Right kidney (tissue), 1 donor: ENCODE data around the gene PLA2R1.
"Not testable (repeated sequence)": the region's sequence is repeated elsewhere in the genome, so short reads cannot be mapped to it uniquely, and the experiment has no call there.

Source experiments
- DNase-seq: peaks from one replicate; pipeline ENCODE4 v3.0.0-alpha.2; 2016

Gene PLA2R1

GRCh38 chr2:160064916-160065315, 2.5 kb upstream of the PLA2R1 start:
- no peak for DNase-seq

DNA sequence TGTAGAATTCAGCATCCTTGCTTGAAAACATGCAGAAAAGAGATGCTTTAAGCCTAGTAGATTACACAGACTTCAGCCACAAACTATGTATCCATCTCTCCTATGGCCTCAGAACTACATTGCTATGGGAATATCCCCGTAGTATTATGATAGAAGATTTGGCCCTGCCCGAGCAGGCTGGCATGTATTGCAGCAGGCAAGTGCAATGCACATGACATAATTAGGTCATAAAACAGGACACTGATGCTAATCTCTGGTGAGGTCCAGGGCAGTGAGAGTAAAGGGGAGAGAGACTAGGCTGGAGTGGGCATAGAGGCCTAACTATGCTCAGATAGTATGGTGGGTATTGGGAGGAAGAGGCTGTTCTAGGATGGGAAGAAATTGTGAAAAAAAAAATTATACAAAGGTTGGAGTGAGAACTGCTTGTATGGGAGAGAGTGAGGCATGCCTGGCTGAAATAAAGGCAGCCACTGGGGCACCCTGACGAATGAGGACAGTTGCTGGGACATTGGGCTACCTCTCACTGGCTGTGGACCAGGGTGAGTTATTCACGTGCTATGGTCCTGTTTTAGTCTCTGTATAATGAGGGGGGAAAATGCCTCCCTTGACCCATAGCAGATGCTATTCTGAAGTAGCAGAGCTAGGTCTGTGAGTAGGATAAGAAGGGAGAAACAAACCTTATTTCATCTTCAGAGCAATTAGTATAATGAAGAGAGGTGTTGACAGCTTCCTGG, 1.6 kb upstream of the PLA2R1 start:
- no peak for DNase-seq

DNA sequence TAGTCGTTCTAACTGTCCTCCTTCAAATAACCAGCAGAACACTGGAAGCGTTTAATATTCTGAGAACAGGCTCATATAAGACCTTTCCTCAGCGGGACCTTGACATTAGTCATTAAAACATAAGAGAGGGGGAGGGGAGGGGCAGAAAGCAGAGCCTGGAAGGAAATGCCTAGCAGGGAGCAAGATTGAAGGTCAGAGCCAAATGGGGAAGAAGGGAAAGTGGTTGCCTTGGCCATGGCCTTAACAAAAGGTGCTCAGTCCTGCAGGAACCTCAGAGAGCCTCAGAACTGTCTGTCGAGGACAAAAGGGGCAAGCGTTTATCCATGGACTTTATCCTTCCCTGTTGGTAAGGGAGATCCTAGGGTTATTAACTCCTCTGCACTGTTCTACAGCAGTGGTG, 856 bp upstream of the PLA2R1 start:
- DNase-seq = no peak

DNA sequence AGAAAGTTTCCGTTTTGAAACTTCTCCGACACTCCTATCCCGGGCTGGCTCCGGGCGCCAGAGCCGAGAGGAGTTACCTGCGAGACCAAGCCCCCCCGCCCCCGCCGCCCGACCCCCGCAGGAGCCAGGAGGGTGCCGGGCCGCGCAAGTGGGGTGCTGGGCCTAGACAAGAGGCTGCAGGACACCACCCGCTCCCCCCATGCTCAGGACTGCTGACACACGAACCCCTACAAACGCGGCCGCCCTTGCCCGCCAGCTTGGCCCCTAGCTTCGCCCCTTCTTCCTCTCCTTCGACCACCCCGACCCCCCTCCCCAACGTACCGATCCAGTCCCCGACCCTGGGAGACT, 497 bp downstream of the PLA2R1 start:
- no peak for DNase-seq

GRCh38 chr2:160061533-160061932, 882 bp downstream of the PLA2R1 start:
- no peak for DNase-seq

GRCh38 chr2:160060297-160060696, 2.1 kb downstream of the PLA2R1 start:
- no peak for DNase-seq

- no peak for DNase-seq
Observed at GRCh38 chr2:160057356-160057755, 5.1 kb downstream of the PLA2R1 start.

GRCh38 chr2:160055726-160056108, 6.7 kb downstream of the PLA2R1 start:
- no peak for DNase-seq

DNA sequence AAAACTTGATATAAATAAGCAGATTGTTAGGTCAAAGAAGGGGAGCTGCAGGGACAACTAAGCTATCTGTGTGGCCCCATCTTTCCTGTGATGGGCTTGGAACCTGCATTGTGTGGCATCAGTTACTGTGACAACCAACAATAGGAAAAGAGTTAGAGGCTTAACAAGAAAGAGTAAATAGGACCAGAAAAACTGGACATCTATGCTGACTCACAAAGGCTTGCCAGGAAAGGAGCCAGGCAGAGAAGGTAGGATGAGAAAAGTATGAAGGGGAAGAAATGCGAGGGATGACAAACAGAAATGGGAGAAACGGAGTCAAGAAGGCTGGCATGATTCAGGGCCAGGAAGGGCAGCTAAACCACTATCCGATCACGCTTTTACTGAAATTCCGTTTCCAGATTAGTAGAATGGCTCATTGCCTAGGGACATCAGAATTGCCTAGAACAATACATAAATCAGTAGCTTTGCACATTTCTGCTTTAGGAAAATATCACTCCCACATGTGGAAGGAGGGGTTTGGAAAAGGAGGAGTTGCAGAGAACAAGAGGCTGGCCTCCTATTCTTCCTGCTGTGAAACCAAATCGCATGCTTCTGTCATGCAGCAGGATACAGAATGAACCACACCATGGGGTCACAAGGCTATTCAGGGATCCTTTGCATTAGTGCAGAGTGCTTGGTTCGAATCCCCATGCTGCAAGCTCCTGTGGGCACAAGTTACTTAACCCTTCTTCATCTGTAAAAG, 7.3 kb downstream of the PLA2R1 start:
- peak; percentile 39 for DNase-seq

DNA sequence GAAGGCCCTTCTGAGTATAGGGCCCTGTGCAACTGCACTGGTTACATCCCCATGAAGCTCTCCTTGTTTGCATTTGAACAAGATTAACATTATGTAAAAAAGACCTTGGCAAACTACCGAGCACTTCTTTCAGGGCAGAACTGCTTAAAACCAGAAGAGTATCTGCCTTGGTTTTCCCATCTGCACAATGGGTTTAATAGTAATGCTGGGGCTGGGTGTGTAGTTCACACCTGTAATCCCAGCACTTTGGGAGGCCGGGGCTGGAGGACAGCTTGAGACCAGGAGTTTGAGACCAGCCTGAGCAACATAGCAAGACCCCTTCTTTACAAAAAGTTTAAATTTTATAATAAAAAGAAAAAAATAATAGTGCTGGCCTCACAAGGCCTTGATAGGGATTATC, 8.5 kb downstream of the PLA2R1 start:
- DNase-seq = no peak

- no peak for DNase-seq
Observed at GRCh38 chr2:160052531-160052930, 9.9 kb downstream of the PLA2R1 start.

DNA sequence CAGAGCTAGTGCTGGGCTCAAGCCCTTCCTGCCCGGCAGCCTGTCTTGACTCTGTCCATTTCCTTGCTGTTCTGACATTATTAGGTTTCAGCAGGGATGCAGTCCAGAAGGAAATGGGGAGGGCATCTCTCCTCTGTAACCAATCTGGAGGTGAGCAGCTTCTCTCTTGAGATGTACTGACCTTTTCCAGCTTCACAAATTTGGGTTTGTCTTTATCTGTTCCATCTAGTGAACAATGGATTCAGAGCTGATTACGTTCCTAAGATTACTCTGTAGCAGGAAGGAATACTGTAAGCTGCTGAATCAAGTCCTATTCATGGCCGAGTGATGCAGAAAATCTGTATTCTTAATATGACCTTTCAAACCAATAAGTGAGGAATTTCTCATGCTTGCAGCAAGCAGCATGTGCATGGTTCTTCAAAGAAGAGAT, 11.0 kb downstream of the PLA2R1 start:
- no peak for DNase-seq

- no peak for DNase-seq
Observed at GRCh38 chr2:160050147-160050546, 12.3 kb downstream of the PLA2R1 start.

GRCh38 chr2:160045703-160046210, 16.7 kb downstream of the PLA2R1 start:
- DNase-seq = no peak

- no peak for DNase-seq
Observed at GRCh38 chr2:160044728-160045127, 17.7 kb downstream of the PLA2R1 start.

DNA sequence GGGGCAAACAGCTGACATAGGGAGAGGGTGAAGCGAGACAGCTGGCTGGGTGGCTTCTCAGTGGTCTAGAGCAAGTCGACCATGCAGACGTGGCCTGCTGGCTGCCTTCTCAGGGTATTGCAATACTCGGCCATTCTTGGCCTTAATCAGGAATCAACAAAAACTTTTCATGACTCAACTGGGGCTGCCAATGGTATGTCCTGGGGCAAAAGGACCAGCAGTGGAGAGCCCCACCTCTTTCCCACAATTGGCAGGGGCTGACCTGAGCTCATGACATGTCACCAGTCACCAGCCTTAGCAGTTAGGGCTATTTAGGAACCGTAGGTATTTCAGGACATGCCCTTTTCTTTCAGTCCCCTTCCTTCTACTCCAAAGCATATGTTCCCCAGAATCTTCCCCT, 19.1 kb downstream of the PLA2R1 start:
- no peak for DNase-seq

GRCh38 chr2:160042054-160042453, 20.4 kb downstream of the PLA2R1 start:
- DNase-seq = no peak

GRCh38 chr2:160041091-160041490, 21.3 kb downstream of the PLA2R1 start:
- no peak for DNase-seq

DNA sequence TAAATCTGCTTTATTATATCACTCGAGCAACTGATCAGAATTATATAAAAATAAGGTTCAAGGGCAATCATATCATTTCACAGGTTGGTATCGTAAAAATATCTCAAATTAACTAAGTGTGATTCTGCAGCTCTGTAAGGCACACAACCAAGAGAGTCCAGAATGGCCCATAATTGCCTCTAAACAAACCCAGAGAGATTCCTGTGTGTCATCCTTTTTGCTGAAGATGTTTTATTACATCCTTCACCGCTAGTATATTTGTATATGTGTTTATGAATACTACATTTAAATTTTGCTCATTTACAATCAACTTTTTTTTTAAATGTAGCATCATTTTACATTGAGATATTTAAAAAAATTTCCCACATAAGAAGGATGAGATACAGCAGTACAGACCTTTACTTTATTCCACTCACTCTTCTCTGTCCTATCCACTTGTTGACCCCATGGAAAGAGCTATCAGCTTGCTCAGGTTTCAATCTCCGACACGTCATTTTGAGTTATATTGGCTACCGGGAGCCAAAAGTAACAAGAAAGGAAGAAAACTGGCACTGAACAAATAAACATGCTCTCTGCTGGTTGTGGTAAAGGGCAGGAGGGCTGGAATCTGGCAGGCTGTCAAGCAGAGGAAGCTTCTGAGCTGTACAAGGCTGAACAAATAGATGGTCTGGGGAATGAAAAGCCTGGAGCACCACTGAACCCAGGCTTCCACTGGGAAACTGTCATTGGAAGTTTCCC, 23.1 kb downstream of the PLA2R1 start:
- no peak for DNase-seq

- not testable (repeated sequence) for DNase-seq
Observed at GRCh38 chr2:160038662-160039061, 23.8 kb downstream of the PLA2R1 start.

DNA sequence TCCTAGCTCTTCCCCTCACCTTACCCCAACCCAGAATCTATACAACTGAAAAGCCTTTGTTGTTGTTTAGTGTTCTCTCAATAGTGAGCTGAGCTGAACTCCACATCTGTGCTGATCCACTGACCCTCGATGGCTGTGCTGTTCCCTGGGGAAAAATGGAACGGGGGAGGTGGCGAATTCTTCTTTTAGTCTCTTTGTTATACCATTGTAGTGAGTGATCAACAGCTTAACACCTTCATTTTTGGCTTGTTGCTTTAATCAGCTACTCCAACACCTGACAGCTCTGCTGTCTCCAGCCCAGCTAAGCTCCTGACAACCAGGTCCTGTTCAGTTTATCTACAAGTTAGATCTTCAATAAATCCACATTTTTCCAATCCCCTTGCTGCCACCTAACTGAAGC, 25.7 kb downstream of the PLA2R1 start:
- no peak for DNase-seq

- DNase-seq = no peak
Observed at GRCh38 chr2:160035125-160035524, 27.3 kb downstream of the PLA2R1 start.

GRCh38 chr2:160034396-160034795, 28.0 kb downstream of the PLA2R1 start:
- DNase-seq = no peak
